ENCODE data around the gene RAPGEF4.
"Not testable (repeated sequence)": the region's sequence is repeated elsewhere in the genome, so short reads cannot be mapped to it uniquely, and the experiment has no call there.

Gene RAPGEF4

GRCh38 chr2:173017646-173018420 lies 282.2 kb downstream of the RAPGEF4 start:
- Mint-ChIP-seq H3K36me3 (ENCODE audit: low read depth) (no peaks in the 10 kb centered on the region), H3K4me1 (ENCODE audit: low read depth) (no peaks in the 10 kb centered on the region), H3K9me3 (no peaks in the 10 kb centered on the region), H3K27ac (no peak overlapping the region), H3K4me3 (no peak overlapping the region), H3K27me3 (no peaks in the 10 kb centered on the region)

GRCh38 chr2:173019755-173020154 lies 284.1 kb downstream of the RAPGEF4 start:
- H3K27ac Mint-ChIP-seq, result no peak overlapping the region
- H3K36me3 Mint-ChIP-seq (ENCODE audit: low read depth), result no peaks in the 10 kb centered on the region
- H3K27me3 Mint-ChIP-seq, result no peaks in the 10 kb centered on the region
- no peaks in the 10 kb centered on the region for H3K9me3 Mint-ChIP-seq
- H3K4me3 Mint-ChIP-seq, result no peak overlapping the region
- no peaks in the 10 kb centered on the region for H3K4me1 Mint-ChIP-seq (ENCODE audit: low read depth)

DNA sequence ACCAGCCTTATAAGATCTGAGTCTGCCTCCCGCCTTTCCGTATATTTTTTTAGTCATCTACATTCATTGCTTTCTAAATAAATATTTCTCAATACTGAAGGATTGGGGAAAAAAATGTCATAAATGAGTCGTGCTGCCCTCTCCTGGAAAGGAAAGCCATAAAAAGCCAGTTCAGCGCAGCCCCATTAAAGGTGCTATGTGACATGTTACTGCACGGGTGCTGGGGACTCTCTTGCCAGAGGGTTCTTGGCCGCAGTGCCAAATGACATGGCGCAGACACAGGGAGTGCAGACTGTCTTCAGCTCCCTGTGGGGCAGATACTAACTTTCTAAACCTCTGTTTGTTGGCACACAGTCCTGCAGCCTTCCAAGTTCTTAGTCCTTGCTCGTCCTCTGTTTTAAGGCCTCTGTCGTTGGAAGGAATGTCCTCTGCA lies 286.3 kb downstream of the RAPGEF4 start:
- no peaks in the 10 kb centered on the region for H3K36me3 Mint-ChIP-seq (ENCODE audit: low read depth)

GRCh38 chr2:173023718-173024117 lies 288.1 kb downstream of the RAPGEF4 start:
- Mint-ChIP-seq H3K36me3 (ENCODE audit: low read depth) (no peaks in the 10 kb centered on the region), H3K4me1 (ENCODE audit: low read depth) (no peaks in the 10 kb centered on the region), H3K9me3 (no peaks in the 10 kb centered on the region), H3K27ac (no peak overlapping the region), H3K27me3 (no peaks in the 10 kb centered on the region), H3K4me3 (no peak overlapping the region)

More for the DNA sequence above, 286.3 kb downstream of the RAPGEF4 start:
- Mint-ChIP-seq H3K27ac (no peak overlapping the region), H3K27me3 (no peaks in the 10 kb centered on the region), H3K9me3 (no peaks in the 10 kb centered on the region), H3K4me3 (no peak overlapping the region), H3K4me1 (ENCODE audit: low read depth) (no peaks in the 10 kb centered on the region)

GRCh38 chr2:173026479-173026878 lies 290.8 kb downstream of the RAPGEF4 start:
- Mint-ChIP-seq H3K9me3 (no peaks in the 10 kb centered on the region), H3K4me1 (ENCODE audit: low read depth) (no peaks in the 10 kb centered on the region), H3K27me3 (no peaks in the 10 kb centered on the region), H3K27ac (no peak overlapping the region), H3K36me3 (ENCODE audit: low read depth) (no peaks in the 10 kb centered on the region), H3K4me3 (no peak overlapping the region)

- no peaks in the 10 kb centered on the region for H3K36me3 Mint-ChIP-seq (ENCODE audit: low read depth)
- no peak overlapping the region for H3K4me3 Mint-ChIP-seq
- H3K27ac Mint-ChIP-seq, result no peak overlapping the region
- no peaks in the 10 kb centered on the region for H3K9me3 Mint-ChIP-seq
- H3K4me1 Mint-ChIP-seq (ENCODE audit: low read depth), result no peaks in the 10 kb centered on the region
- no peaks in the 10 kb centered on the region for H3K27me3 Mint-ChIP-seq
Observed at GRCh38 chr2:173027181-173028128, 291.8 kb downstream of the RAPGEF4 start.

DNA sequence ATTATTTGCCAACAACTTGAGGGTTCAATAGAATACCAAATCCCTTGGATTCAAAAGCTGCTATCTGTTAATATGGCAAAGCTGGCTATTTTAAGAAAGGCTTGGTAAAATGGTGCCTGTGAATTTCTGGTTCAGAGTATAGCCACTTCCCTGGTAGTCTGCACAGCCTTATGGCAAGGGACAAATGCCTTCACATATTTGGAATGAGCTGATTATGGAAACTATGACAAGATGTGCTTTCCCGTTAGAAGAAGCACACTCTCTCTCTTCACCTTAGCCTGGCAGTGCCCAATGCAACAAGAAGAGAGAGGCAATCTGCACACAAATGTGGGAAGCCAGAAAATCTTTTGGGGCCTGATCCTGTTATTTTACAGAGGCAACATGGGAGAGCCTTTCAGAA lies 292.5 kb downstream of the RAPGEF4 start:
- no peaks in the 10 kb centered on the region for H3K9me3 Mint-ChIP-seq
- no peak overlapping the region for H3K27ac Mint-ChIP-seq
- H3K4me1 Mint-ChIP-seq (ENCODE audit: low read depth), result no peaks in the 10 kb centered on the region
- no peaks in the 10 kb centered on the region for H3K36me3 Mint-ChIP-seq (ENCODE audit: low read depth)
- no peak overlapping the region for H3K4me3 Mint-ChIP-seq
- H3K27me3 Mint-ChIP-seq, result no peaks in the 10 kb centered on the region

DNA sequence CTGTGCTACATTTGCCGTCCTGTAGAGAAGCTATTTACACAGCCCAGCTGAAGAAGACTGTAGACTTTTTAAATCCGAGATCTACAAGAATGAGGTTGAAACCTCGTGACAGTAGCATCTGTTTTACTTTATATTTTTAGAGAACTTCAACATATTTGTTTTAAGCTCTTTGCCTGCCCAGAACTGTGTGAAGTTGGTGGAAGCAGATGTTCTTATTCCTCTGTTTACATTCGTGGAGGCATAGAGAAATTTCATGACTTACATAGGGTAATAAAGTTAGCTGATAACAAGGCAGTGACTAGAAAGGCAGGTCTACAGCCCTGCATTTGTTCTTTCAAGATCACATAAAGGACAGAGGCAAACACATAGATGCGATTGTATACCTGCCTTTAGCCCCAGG lies 293.0 kb downstream of the RAPGEF4 start:
- H3K27ac Mint-ChIP-seq, result no peak overlapping the region
- no peaks in the 10 kb centered on the region for H3K4me1 Mint-ChIP-seq (ENCODE audit: low read depth)
- H3K27me3 Mint-ChIP-seq, result no peaks in the 10 kb centered on the region
- no peaks in the 10 kb centered on the region for H3K9me3 Mint-ChIP-seq
- H3K4me3 Mint-ChIP-seq, result no peak overlapping the region
- no peaks in the 10 kb centered on the region for H3K36me3 Mint-ChIP-seq (ENCODE audit: low read depth)

- peaks cover 5% of the 10 kb centered on the region for H3K4me1 Mint-ChIP-seq (ENCODE audit: low read depth)
- no peak overlapping the region for H3K27ac Mint-ChIP-seq
- H3K27me3 Mint-ChIP-seq, result peaks cover 3% of the 10 kb centered on the region
- H3K9me3 Mint-ChIP-seq, result no peaks in the 10 kb centered on the region
- H3K36me3 Mint-ChIP-seq (ENCODE audit: low read depth), result no peaks in the 10 kb centered on the region
- H3K4me3 Mint-ChIP-seq, result no peak overlapping the region
Observed at GRCh38 chr2:173030561-173031490, 295.2 kb downstream of the RAPGEF4 start.

DNA sequence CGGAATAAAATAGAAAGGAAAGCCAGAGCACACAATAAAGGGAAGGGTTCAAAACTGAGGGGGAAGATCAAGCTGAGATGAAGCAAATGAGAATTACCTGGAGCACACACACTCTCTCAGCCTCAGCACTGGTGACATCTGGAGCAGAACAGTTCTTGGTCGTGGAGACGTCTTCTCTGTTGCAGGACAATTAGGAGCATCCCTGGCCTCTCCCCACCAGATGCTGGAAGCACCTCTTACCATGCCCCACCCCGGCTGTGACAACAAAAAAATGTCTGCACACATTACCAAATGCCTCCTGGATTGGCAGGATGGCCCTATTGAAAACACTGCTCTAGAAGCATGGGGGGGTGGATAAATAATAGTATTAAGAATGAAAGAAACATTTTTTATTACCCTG lies 296.4 kb downstream of the RAPGEF4 start:
- Mint-ChIP-seq H3K9me3 (no peaks in the 10 kb centered on the region), H3K27me3 (peaks cover 3% of the 10 kb centered on the region), H3K4me3 (no peak overlapping the region), H3K4me1 (ENCODE audit: low read depth) (peaks cover 5% of the 10 kb centered on the region), H3K36me3 (ENCODE audit: low read depth) (no peaks in the 10 kb centered on the region), H3K27ac (no peak overlapping the region)

GRCh38 chr2:173033084-173033483 lies 297.4 kb downstream of the RAPGEF4 start:
- H3K36me3 Mint-ChIP-seq (ENCODE audit: low read depth), result no peaks in the 10 kb centered on the region
- H3K27ac Mint-ChIP-seq, result no peak overlapping the region
- peaks cover 3% of the 10 kb centered on the region for H3K27me3 Mint-ChIP-seq
- H3K4me3 Mint-ChIP-seq, result no peak overlapping the region
- H3K9me3 Mint-ChIP-seq, result no peaks in the 10 kb centered on the region
- peaks cover 5% of the 10 kb centered on the region for H3K4me1 Mint-ChIP-seq (ENCODE audit: low read depth)

- Mint-ChIP-seq H3K9me3 (no peaks in the 10 kb centered on the region), H3K4me3 (no peak overlapping the region), H3K27ac (no peak overlapping the region), H3K4me1 (ENCODE audit: low read depth) (peaks cover 5% of the 10 kb centered on the region), H3K36me3 (ENCODE audit: low read depth) (no peaks in the 10 kb centered on the region), H3K27me3 (peaks cover 3% of the 10 kb centered on the region)
Observed at GRCh38 chr2:173034143-173034542, 298.5 kb downstream of the RAPGEF4 start.

GRCh38 chr2:173037245-173038120 lies 301.8 kb downstream of the RAPGEF4 start:
- no peak overlapping the region for H3K27ac Mint-ChIP-seq
- peaks cover 3% of the 10 kb centered on the region for H3K27me3 Mint-ChIP-seq
- no peak overlapping the region for H3K4me3 Mint-ChIP-seq
- peaks cover 5% of the 10 kb centered on the region for H3K4me1 Mint-ChIP-seq (ENCODE audit: low read depth)
- H3K36me3 Mint-ChIP-seq (ENCODE audit: low read depth), result no peaks in the 10 kb centered on the region
- no peaks in the 10 kb centered on the region for H3K9me3 Mint-ChIP-seq

GRCh38 chr2:173038257-173038656 lies 302.6 kb downstream of the RAPGEF4 start:
- H3K27me3 Mint-ChIP-seq; H3K4me3 Mint-ChIP-seq; H3K4me1 Mint-ChIP-seq (ENCODE audit: low read depth); H3K9me3 Mint-ChIP-seq; H3K36me3 Mint-ChIP-seq (ENCODE audit: low read depth); H3K27ac Mint-ChIP-seq: not testable (repeated sequence)

Measured in stimulated activated naive CD8-positive, alpha-beta T cell treated with anti-CD3 and anti-CD28 coated beads, Interleukin-15, Interleukin-2, amounts not matched to agents 100 ng/mL and 50 ng/mL, for 24 hours (primary cell).